Measurements from ENCODE around the gene SCN10A.

DNA sequence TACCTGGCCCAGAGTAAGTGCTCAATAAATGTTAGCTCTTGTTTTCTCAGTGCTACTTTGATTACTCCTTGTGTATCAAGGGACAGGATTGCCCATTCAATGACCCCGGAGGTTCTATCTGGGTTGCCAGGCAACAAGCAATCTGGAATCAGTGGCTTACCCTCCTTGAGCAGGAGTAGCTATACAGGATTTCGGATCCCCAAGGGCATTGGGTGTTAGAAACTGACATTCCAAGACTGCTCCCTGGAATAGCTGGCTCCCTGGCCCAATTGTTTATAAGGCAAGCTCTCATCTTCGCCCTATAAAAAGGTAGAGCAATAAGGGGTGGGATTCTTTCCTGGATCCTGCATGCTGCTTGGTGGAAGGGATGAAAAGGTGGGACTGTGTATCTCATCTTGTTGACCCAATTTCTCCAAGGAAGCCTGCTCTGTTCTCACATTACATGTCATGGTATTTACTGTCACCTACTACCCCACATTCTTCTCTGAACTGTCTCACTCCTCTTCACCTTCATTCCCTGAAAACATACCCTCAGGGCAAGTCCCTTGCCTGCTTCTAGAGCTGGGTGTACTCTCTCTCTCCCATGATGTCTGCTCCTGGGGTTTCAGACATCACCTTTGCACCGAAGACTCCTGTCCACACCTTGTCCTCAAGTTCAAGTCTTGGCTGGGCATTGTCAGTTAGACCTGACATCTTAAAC lies 26.4 kb upstream of the SCN10A start:
- no peak for TF ChIP-seq EZH2phosphoT487 (IDR thresholded peaks at IDR 0.05; ENCODE audit: unreplicated experiment)
- no peak for TF ChIP-seq POLR2AphosphoS5 (IDR thresholded peaks at IDR 0.05; ENCODE audit: low read depth)
- TF ChIP-seq ZNF462 (CRISPR knock-in tag; IDR thresholded peaks at IDR 0.05): no peak
- TF ChIP-seq, protein P1, sequence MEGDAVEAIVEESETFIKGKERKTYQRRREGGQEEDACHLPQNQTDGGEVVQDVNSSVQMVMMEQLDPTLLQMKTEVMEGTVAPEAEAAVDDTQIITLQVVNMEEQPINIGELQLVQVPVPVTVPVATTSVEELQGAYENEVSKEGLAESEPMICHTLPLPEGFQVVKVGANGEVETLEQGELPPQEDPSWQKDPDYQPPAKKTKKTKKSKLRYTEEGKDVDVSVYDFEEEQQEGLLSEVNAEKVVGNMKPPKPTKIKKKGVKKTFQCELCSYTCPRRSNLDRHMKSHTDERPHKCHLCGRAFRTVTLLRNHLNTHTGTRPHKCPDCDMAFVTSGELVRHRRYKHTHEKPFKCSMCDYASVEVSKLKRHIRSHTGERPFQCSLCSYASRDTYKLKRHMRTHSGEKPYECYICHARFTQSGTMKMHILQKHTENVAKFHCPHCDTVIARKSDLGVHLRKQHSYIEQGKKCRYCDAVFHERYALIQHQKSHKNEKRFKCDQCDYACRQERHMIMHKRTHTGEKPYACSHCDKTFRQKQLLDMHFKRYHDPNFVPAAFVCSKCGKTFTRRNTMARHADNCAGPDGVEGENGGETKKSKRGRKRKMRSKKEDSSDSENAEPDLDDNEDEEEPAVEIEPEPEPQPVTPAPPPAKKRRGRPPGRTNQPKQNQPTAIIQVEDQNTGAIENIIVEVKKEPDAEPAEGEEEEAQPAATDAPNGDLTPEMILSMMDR (conservative IDR thresholded peaks at IDR 0.05; ENCODE audit: low read depth in 2 of 2): no peak
- no peak for TF ChIP-seq STAT1 (IDR thresholded peaks at IDR 0.05; ENCODE audit: unreplicated experiment)
